Transverse colon (tissue), 4 donors: ENCODE measurements around the gene ANKRD1.

ENCODE experiments used
- CTCF ChIP-seq, 5 experiments: fragments of 200-600 bp in 3 of 5; fragments of 450-650 bp in 2 of 5; sonication (generic) in 3 of 5; IDR thresholded peaks; 1 replicate in 2 of 5; 2 replicates in 3 of 5; pipeline ENCODE4 v1.5.1; 2016 to 2017; ENCODE audit warnings: antibody characterized with exemption in 5 of 5, inconsistent platforms in 3 of 5, mild to moderate bottlenecking in 2 of 5, moderate library complexity in 1 of 5
- EP300 ChIP-seq: sonication (generic); formaldehyde crosslinking; IDR thresholded peaks from one replicate; pipeline ENCODE4 v1.6.1; 2017; ENCODE audit warnings: antibody characterized with exemption, low read depth
- POLR2A ChIP-seq: fragments of 450-650 bp; IDR thresholded peaks from one replicate; pipeline ENCODE4 v1.6.1; 2016; ENCODE audit warnings: antibody characterized with exemption, mild to moderate bottlenecking, moderate library complexity
- POLR2AphosphoS5 ChIP-seq, 3 donors: sonication (generic); formaldehyde crosslinking; IDR thresholded peaks; one replicate each; pipeline ENCODE4 v1.6.1; 2016; ENCODE audit warnings: antibody characterized with exemption in 3 of 3

DNA sequence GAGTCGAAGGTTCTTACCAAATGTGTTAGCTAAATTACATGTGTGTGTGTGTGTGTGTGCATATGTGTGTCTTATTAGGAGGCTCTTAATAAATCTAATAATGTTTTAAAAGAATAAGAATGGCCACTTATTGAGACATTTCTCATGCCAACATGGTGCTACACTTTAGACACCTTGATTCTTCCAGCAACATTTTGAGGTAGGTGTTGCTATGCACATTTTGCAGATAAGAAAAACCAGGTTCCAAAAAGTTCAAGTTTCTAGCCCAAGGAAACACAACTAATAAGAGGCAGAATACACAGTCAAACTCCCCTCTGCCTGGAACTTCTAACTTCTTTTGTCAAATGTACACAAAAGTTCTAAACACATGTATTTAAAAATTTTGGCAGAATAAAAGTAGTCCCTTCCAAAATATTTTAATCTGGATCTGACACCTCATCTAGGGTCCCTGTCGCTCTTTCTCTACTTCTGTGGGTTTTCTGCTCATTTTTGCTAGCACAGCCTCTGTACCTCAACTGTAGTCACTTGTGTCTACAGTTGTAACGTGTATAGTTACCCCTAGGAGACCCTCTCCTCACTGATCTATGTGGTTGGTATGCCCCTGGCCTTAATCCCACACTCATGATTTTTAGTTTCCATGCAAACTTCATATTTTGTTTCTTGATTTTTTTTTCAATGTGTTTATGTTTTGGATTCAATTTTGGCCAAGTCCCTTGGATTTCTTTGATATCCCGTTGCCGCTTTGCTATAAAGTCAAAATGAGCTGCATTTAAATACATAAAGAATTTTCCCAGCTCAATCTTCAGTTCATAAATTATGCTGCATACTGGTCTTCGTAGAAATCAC is 4.3 kb downstream of the ANKRD1 start:
- TF ChIP-seq CTCF (IDR thresholded peaks at IDR 0.05) (no peak), POLR2AphosphoS5 (IDR thresholded peaks at IDR 0.05) (no peak), POLR2A (no peak), EP300 (no peak)
